A673 (cell line): ENCODE results near the gene LY6G5B. TPM values are rescaled to one million over a fixed set of nuclear protein-coding genes. Genes with fewer than 3 reads are reported as not detected.

Experiments
- BruUV-seq: library from RNA; stranded (reverse); fragments of 400-500 nt; replicated peaks from 2 replicates; lab custom pipeline; 2021; lab: Mats Ljungman, UMichigan
- CTCF ChIA-PET: fragments of 300-600 bp; sonication (Branson Sonifier 250); formaldehyde crosslinking; loops from one replicate; lab custom pipeline; 2022; ENCODE audit warnings: antibody characterized with exemption; lab: Charles Lee
- POLR2A ChIA-PET: fragments of 300-600 bp; sonication (Branson Sonifier 250); formaldehyde crosslinking; loops from one replicate; lab custom pipeline; 2022; ENCODE audit warnings: antibody characterized with exemption; ENCODE audit not compliant: low non-redundant PET; lab: Charles Lee
- DNase-seq: peaks from one replicate; pipeline ENCODE4 v3.0.0-alpha.2; 2015; ENCODE audit warnings: low spot score
- H3K27ac ChIP-seq: fragments of 200-600 bp; sonication (generic); 2 replicates; pipeline ENCODE4 v1.5.1; 2016; ENCODE audit warnings: mixed run types, low read depth, mild to moderate bottlenecking, mixed read lengths, antibody characterized with exemption, low read length; ENCODE audit not compliant: poor library complexity, severe bottlenecking
- H3K27me3 ChIP-seq: fragments of 200-600 bp; sonication (generic); replicated peaks from 2 replicates; pipeline ENCODE4 v1.6.1; 2017; ENCODE audit warnings: mixed run types, low read depth, mild to moderate bottlenecking, mixed read lengths, antibody characterized with exemption, low read length; ENCODE audit not compliant: insufficient read depth, poor library complexity
- H3K36me3 ChIP-seq: fragments of 200-600 bp; sonication (generic); 2 replicates; pipeline ENCODE4 v1.6.1; 2016; ENCODE audit warnings: mixed run types, mild to moderate bottlenecking, mixed read lengths, antibody characterized with exemption, low read length; ENCODE audit not compliant: insufficient read depth, poor library complexity, severe bottlenecking
- H3K4me1 ChIP-seq: fragments of 200-600 bp; sonication (generic); 2 replicates; pipeline ENCODE4 v1.6.1; 2017; ENCODE audit warnings: mixed run types, mild to moderate bottlenecking, mixed read lengths, antibody characterized with exemption, low read length; ENCODE audit not compliant: insufficient read depth, poor library complexity, severe bottlenecking
- H3K4me3 ChIP-seq: fragments of 200-600 bp; sonication (generic); 2 replicates; pipeline ENCODE4 v1.5.1; 2016; ENCODE audit warnings: low read depth, mixed run types, mild to moderate bottlenecking, mixed read lengths, low read length; ENCODE audit not compliant: poor library complexity, severe bottlenecking
- H3K9me3 ChIP-seq: fragments of 200-600 bp; sonication (generic); 2 replicates; pipeline ENCODE4 v1.6.1; 2016; ENCODE audit warnings: mixed run types, low read depth, mild to moderate bottlenecking, mixed read lengths, antibody characterized with exemption, low read length; ENCODE audit not compliant: poor library complexity, severe bottlenecking
- EZH2 ChIP-seq: fragments of 200-600 bp; sonication (generic); IDR thresholded peaks from 2 replicates; pipeline ENCODE4 v1.6.1; 2017; ENCODE audit warnings: borderline replicate concordance, low read depth, mild to moderate bottlenecking, mixed read lengths, antibody characterized with exemption, low read length; ENCODE audit not compliant: poor library complexity, severe bottlenecking
- intact Hi-C: fragments of 100-400 bp; cut with micrococcal nuclease; formaldehyde crosslinking; loops from one replicate; pipeline ENCODE4 v1.10.0; 2022; ENCODE audit not compliant: unreplicated experiment
- total RNA-seq: library from RNA; stranded (reverse); gene quantifications from 2 replicates; pipeline ENCODE4 v1.2.3, GENCODE V29; 2021
- TF ChIP-seq, protein P1 (sequence below): fragments of 300-800, 200-600 bp; sonication (generic); conservative IDR thresholded peaks from 2 replicates; pipeline ENCODE4 v1.5.1; 2017; ENCODE audit warnings: low read depth, mild to moderate bottlenecking, antibody characterized with exemption, low read length, moderate library complexity, mixed read lengths

The LY6G5B gene
- total RNA-seq, 1 experiment from 2014 or later, result 18.9 TPM

DNA sequence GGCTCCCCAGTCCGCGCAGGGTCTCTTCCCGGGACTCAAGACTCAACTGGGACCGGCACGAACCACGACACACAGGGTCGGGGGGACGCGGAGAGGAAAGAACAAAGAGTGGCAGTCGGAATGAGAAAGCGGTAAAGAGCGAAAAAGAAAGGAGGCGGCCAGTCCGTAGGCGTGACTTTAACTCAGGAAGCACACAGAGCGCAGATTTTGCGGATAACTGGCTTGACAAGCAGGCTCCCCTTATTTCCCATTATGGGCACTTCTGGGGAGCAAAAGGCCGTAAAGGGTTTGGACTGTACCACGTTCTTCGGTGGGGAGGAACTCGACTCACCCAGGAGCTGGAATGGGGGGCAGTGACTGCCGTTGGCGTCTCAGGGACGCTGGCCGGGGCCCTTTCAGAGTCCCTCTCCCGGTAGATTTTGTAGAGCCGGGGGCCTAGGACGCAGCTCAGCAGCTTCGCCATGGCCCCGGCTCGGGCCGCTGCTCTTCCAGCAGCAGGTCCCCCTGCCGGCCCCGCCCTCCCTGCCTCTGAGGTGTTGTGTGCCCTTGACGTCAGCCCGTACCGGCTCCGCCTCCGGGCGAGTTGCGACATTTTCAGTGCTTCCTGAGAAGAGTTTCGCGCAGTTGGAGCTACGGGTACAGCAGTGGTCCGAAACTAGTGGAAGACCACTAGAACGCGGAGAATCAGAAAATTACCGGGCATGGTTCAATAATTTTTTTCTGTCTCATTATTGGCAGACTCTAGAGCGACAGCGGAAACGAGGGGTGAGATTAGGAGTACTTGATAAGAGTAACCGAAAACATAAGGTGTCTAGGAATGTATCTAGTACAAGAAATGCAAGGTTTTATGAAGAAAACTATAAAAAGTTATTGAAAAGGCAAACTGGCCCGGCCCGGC, 33.3 kb downstream of the LY6G5B start, which contains the start of gene ABHD16A:
ABHD16A (minus strand) TSS at position 506 of the 898 bp plus-strand sequence; CDS start at position 463, 43 bp downstream.
- DNase-seq, result peak; percentile 100
- TF ChIP-seq EZH2, result no peak
- TF ChIP-seq, protein P1, sequence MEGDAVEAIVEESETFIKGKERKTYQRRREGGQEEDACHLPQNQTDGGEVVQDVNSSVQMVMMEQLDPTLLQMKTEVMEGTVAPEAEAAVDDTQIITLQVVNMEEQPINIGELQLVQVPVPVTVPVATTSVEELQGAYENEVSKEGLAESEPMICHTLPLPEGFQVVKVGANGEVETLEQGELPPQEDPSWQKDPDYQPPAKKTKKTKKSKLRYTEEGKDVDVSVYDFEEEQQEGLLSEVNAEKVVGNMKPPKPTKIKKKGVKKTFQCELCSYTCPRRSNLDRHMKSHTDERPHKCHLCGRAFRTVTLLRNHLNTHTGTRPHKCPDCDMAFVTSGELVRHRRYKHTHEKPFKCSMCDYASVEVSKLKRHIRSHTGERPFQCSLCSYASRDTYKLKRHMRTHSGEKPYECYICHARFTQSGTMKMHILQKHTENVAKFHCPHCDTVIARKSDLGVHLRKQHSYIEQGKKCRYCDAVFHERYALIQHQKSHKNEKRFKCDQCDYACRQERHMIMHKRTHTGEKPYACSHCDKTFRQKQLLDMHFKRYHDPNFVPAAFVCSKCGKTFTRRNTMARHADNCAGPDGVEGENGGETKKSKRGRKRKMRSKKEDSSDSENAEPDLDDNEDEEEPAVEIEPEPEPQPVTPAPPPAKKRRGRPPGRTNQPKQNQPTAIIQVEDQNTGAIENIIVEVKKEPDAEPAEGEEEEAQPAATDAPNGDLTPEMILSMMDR, result no peak
- POLR2A ChIA-PET, result interaction anchor here (0.5 to 1.0 kb wide), 7 partner anchors 22 to 1092 kb away, joined by 3 to 6 read pairs (median 3); partner anchors contain the start of genes DXO, LSM2 and LY6G5C
- Histone ChIP-seq H3K27me3 (no peaks in the 10 kb centered on the region), H3K36me3 (no peaks in the 10 kb centered on the region), H3K9me3 (no peaks in the 10 kb centered on the region), H3K4me3 (peak within 1 kb of the TSS; percentile 71), H3K4me1 (peaks cover 7% of the 10 kb centered on the region), H3K27ac (peak within 1 kb of the TSS; percentile 97)
- CTCF ChIA-PET, result no interaction called here
- BruUV-seq, result no TSS peak
- intact Hi-C loops, result no loop called here

DNA sequence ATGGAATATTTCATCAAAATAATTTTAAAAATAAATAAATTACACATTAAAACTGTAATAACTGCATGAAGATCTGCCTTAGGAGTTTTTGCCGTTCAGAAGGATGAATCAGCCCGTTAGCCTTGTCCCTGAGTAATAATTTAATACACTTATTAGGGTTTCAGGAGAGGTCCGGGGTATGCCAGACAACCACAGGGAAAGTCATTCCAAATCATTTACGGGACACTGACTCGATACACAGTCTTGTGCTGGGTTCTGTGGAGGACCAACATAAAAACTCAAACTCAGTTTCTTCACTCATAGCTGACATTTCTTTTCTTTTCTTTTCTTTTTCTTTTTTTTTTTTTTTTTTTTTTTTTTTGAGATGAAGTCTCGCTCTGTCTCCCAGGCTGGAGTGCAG, 36.2 kb downstream of the LY6G5B start:
- intact Hi-C loops, result no loop called here
- H3K4me1 ChIP-seq, result peaks cover 7% of the 10 kb centered on the region
- H3K27ac ChIP-seq, result no peak overlapping the region
- no TSS peak for BruUV-seq
- H3K4me3 ChIP-seq, result no peak overlapping the region
- ChIA-PET POLR2A (interaction anchor here (0.6 kb wide), 1 partner anchor 1059 kb away, joined by 8 read pairs; the partner anchor contains the start of gene C6orf136), CTCF (interaction anchor here (0.6 kb wide), 1 partner anchor 25 kb away, joined by 6 read pairs; no protein-coding TSS in a partner anchor)
- H3K27me3 ChIP-seq, result no peaks in the 10 kb centered on the region
- no peak for DNase-seq
- H3K36me3 ChIP-seq, result no peaks in the 10 kb centered on the region
- TF ChIP-seq, protein P1, result no peak
- no peak for TF ChIP-seq EZH2
- no peaks in the 10 kb centered on the region for H3K9me3 ChIP-seq

DNA sequence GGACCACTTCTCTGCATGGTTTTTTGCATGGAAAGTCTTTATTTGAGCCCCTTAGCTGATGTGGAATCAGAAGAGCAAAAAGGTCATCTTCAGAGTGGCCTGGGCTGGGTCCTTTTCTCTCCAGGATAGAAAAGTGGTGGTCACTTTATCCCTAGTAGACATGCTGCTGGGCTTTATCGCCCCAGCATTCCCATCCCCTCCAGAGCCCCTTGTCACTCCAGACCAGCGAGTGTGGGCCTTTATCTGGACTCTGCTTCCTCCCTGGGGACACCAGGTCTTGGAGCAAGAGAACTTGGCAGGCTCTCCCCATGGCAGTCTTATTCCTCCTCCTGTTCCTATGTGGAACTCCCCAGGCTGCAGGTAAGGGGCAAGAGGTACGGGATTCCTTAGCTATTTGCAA, 36.8 kb downstream of the LY6G5B start, which contains the start of gene LY6G6F:
LY6G6F (plus strand) TSS at position 268 of the 400 bp plus-strand sequence; CDS start at position 309, 41 bp downstream.
- no TSS peak for BruUV-seq
- no peaks in the 10 kb centered on the region for H3K27me3 ChIP-seq
- H3K36me3 ChIP-seq, result no peaks in the 10 kb centered on the region
- no peak within 1 kb of the TSS for H3K4me3 ChIP-seq
- ChIA-PET POLR2A (no interaction called here), CTCF (no interaction called here)
- no peak within 1 kb of the TSS for H3K27ac ChIP-seq
- TF ChIP-seq EZH2, result no peak
- TF ChIP-seq, protein P1, result no peak
- no peaks in the 10 kb centered on the region for H3K9me3 ChIP-seq
- peaks cover 4% of the 10 kb centered on the region for H3K4me1 ChIP-seq
- intact Hi-C loops, result no loop called here
- no peak for DNase-seq
